HUES6 (cell line): ENCODE data around the gene LINC01488.

Source experiments
- H3K27ac ChIP-seq: 2 replicates; pipeline ENCODE4 v1.7.0; 2013; ENCODE audit warnings: low read depth, mild to moderate bottlenecking, low read length, inconsistent platforms
- H3K27me3 ChIP-seq: 2 replicates; pipeline ENCODE4 v1.6.1; 2013; ENCODE audit warnings: low read length; ENCODE audit not compliant: control insufficient read depth, insufficient read depth
- H3K36me3 ChIP-seq: 2 replicates; pipeline ENCODE4 v1.6.1; 2013; ENCODE audit warnings: low read length; ENCODE audit not compliant: control insufficient read depth, insufficient read depth
- H3K4me1 ChIP-seq: 2 replicates; pipeline ENCODE4 v1.6.1; 2013; ENCODE audit warnings: low read length; ENCODE audit not compliant: control insufficient read depth, insufficient read depth
- H3K4me3 ChIP-seq: 2 replicates; pipeline ENCODE4 v1.5.1; 2013; ENCODE audit warnings: low read depth, low read length
- H3K9ac ChIP-seq: one replicate; pipeline ENCODE4 v1.6.1; 2013; ENCODE audit warnings: mild to moderate bottlenecking, low read length
- H3K9me3 ChIP-seq: 2 replicates; pipeline ENCODE4 v1.6.1; 2013; ENCODE audit warnings: low read depth, low read length; ENCODE audit not compliant: control insufficient read depth, insufficient read depth

The LINC01488 gene

GRCh38 chr11:69540118-69541000 lies 58.9 kb downstream of the LINC01488 start:
- Histone ChIP-seq H3K4me1 (peaks cover 13% of the 10 kb centered on the region), H3K4me3 (no peak overlapping the region), H3K27ac (no peak overlapping the region), H3K27me3 (0 out of 2 replicates have a peak, but pooled peaks cover 2% of the 10 kb centered on the region), H3K9me3 (no peaks in the 10 kb centered on the region), H3K9ac (no peak overlapping the region), H3K36me3 (no peaks in the 10 kb centered on the region)

DNA sequence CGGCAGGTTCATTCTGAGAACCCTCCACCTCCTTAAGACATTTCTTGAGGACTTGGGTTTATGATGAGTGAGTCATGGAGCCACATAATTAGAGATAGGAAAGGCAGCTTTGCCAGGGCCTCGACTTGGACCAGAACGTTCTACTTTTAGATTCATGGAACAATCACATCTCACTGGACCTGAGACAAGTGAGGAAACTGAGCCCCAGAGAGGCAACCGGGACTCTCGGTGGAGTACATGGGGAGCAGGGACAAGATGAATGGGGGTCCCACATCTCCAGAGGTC lies 59.5 kb downstream of the LINC01488 start:
- Histone ChIP-seq H3K27me3 (0 out of 2 replicates have a peak, but pooled peaks cover 3% of the 10 kb centered on the region), H3K36me3 (no peaks in the 10 kb centered on the region), H3K9me3 (no peaks in the 10 kb centered on the region), H3K4me3 (no peak overlapping the region), H3K27ac (no peak overlapping the region), H3K9ac (no peak overlapping the region), H3K4me1 (peaks cover 13% of the 10 kb centered on the region)

DNA sequence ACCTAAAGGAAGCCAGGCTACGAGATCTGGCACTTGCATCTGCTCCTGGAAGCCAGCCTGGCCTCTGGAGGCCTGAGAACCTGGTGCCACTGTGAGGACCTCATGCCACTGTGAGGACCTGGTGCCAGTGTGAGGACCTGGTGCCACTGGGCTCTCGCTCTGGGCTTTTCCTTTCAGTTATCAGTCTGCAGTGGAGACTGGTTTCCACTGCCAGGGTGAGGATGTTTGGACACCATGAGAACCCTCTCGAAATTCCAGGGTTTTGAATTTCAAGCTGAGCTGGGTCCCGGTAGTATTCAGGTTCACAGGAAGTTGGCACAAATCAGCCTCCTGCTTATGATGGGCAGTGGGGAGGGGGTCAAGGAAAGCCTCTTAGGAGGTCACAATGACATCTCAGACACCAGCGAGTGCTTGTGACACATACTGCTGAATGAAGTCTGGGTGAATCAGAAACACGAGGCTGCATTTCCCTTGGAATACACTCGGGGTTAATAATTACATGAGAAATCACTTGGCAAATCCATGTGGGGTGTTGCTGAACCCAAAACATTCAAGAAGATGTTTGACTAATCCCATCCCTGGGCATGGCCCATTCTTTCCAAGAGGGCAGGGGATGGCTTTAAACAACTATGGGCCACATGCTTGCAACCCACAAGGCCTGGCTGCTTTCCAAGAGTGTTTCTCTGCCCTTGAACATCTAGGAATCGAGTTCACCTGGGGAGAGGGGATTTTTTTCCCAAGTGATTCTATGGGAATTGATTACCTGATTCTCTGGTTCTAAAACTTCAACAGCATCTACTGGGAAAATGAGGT lies 60.2 kb downstream of the LINC01488 start:
- H3K9ac ChIP-seq = no peak overlapping the region
- H3K27me3 ChIP-seq = 0 out of 2 replicates have a peak, but pooled peaks cover 3% of the 10 kb centered on the region
- H3K36me3 ChIP-seq = no peaks in the 10 kb centered on the region
- peaks cover 13% of the 10 kb centered on the region for H3K4me1 ChIP-seq
- no peaks in the 10 kb centered on the region for H3K9me3 ChIP-seq
- H3K4me3 ChIP-seq = no peak overlapping the region
- no peak overlapping the region for H3K27ac ChIP-seq

- H3K9me3 ChIP-seq = no peaks in the 10 kb centered on the region
- no peak overlapping the region for H3K27ac ChIP-seq
- no peak overlapping the region for H3K9ac ChIP-seq
- 0 out of 2 replicates have a peak, but pooled peaks cover 3% of the 10 kb centered on the region for H3K27me3 ChIP-seq
- H3K4me1 ChIP-seq = peaks cover 13% of the 10 kb centered on the region
- no peaks in the 10 kb centered on the region for H3K36me3 ChIP-seq
- no peak overlapping the region for H3K4me3 ChIP-seq
These were observed 61.1 kb downstream of the LINC01488 start for GRCh38 chr11:69542314-69543168.
